Activated CD4-positive, alpha-beta T cell treated with anti-CD3 and anti-CD28 coated beads for 36 hours (primary cell): ENCODE measurements around the gene SECISBP2. TPM values are rescaled to one million over a fixed set of nuclear protein-coding genes. Genes with fewer than 3 reads are reported as not detected.

Source experiments
- ATAC-seq: fragments of 200-7000 bp; cut with Tn5 transposase; one replicate; pipeline ENCODE4 v1.10.0; 2021; ENCODE audit warnings: mild to moderate bottlenecking, moderate library complexity
- CTCF ChIA-PET: fragments of 350-600 bp; sonication (Branson Sonifier 250); formaldehyde crosslinking; loops from one replicate; lab custom pipeline; 2021; ENCODE audit warnings: antibody characterized with exemption; lab: Charles Lee
- POLR2A ChIA-PET: fragments of 350-600 bp; sonication (Branson Sonifier 250); formaldehyde crosslinking; loops from one replicate; lab custom pipeline; 2021; ENCODE audit warnings: antibody characterized with exemption, inconsistent platforms; lab: Charles Lee
- DNase-seq: peaks from one replicate; pipeline ENCODE4 v3.0.0-alpha.2; 2020
- H3K27ac Mint-ChIP-seq: one replicate; pipeline ENCODE4 v1.8.0; 2021; ENCODE audit warnings: mixed read lengths
- H3K27me3 Mint-ChIP-seq: one replicate; pipeline ENCODE4 v1.8.0; 2021; ENCODE audit warnings: mixed read lengths
- H3K36me3 Mint-ChIP-seq: one replicate; pipeline ENCODE4 v1.8.0; 2021; ENCODE audit warnings: low read depth, mixed read lengths
- H3K4me1 Mint-ChIP-seq: one replicate; pipeline ENCODE4 v1.8.0; 2021; ENCODE audit warnings: mixed read lengths
- H3K4me3 Mint-ChIP-seq: one replicate; pipeline ENCODE4 v1.8.0; 2021; ENCODE audit warnings: mild to moderate bottlenecking, moderate library complexity, mixed read lengths
- H3K9me3 Mint-ChIP-seq: one replicate; pipeline ENCODE4 v1.8.0; 2021; ENCODE audit warnings: low read depth, mixed read lengths
- intact Hi-C, 2 experiments: fragments of 100-400 bp; cut with DNase I in 1 of 2; cut with micrococcal nuclease in 1 of 2; formaldehyde crosslinking; loops; one replicate each; pipeline versions ENCODE4 v1.14.2 to v1.15.1; 2022 to 2024; cut with DNase I, micrococcal nuclease
- total RNA-seq, 2 experiments: library from RNA; stranded (reverse); gene quantifications; one replicate each; pipeline ENCODE4 v1.2.3, GENCODE V29; 2021

Gene SECISBP2
- total RNA-seq, 2 experiments from 2014 or later, result 38.6 to 49.9 TPM

- ChIA-PET POLR2A (no interaction called here), CTCF (interaction anchor here (0.6 to 1.6 kb wide), 3 partner anchors 15 to 165 kb away, joined by 4 to 5 read pairs (median 5); no protein-coding TSS in a partner anchor)
- H3K4me1 Mint-ChIP-seq, result peaks cover 51% of the 10 kb centered on the region
- H3K27ac Mint-ChIP-seq, result peak overlapping the region; percentile 51
- no peaks in the 10 kb centered on the region for H3K9me3 Mint-ChIP-seq
- H3K36me3 Mint-ChIP-seq, result peaks cover 81% of the 10 kb centered on the region
- ATAC-seq (no peak), DNase-seq (no peak)
- H3K4me3 Mint-ChIP-seq, result no peak overlapping the region
- intact Hi-C loops, result no loop called here
- H3K27me3 Mint-ChIP-seq, result no peaks in the 10 kb centered on the region
Measured at GRCh38 chr9:89383721-89384300, 65.5 kb downstream of the SECISBP2 start.

- Mint-ChIP-seq H3K4me1 (peaks cover 46% of the 10 kb centered on the region), H3K36me3 (peaks cover 83% of the 10 kb centered on the region), H3K4me3 (no peak overlapping the region), H3K27ac (peak overlapping the region; percentile 60), H3K27me3 (no peaks in the 10 kb centered on the region), H3K9me3 (no peaks in the 10 kb centered on the region)
- ChIA-PET POLR2A (interaction anchor here (0.6 kb wide), 1 partner anchor 46 kb away, joined by 3 read pairs; no protein-coding TSS in a partner anchor), CTCF (interaction anchor here (1.6 kb wide), 1 partner anchor 164 kb away, joined by 4 read pairs; no protein-coding TSS in a partner anchor)
- ATAC-seq (no peak), DNase-seq (no peak)
- intact Hi-C loops, result no loop called here
Measured at GRCh38 chr9:89384783-89385182, 66.5 kb downstream of the SECISBP2 start.

- intact Hi-C loops, result no loop called here
- Mint-ChIP-seq H3K27ac (peak overlapping the region; percentile 58), H3K27me3 (no peaks in the 10 kb centered on the region), H3K4me3 (no peak overlapping the region), H3K36me3 (peaks cover 83% of the 10 kb centered on the region), H3K4me1 (peaks cover 32% of the 10 kb centered on the region), H3K9me3 (no peaks in the 10 kb centered on the region)
- no peak for DNase-seq
- ChIA-PET CTCF (no interaction called here), POLR2A (interaction anchor here (0.7 kb wide), 1 partner anchor 18 kb away, joined by 3 read pairs; no protein-coding TSS in a partner anchor)
- ATAC-seq, result no peak
Measured at GRCh38 chr9:89386206-89386605, 67.9 kb downstream of the SECISBP2 start.

- POLR2A ChIA-PET, result no interaction called here
- H3K36me3 Mint-ChIP-seq, result peaks cover 81% of the 10 kb centered on the region
- peaks cover 26% of the 10 kb centered on the region for H3K4me1 Mint-ChIP-seq
- no peak overlapping the region for H3K4me3 Mint-ChIP-seq
- no peaks in the 10 kb centered on the region for H3K27me3 Mint-ChIP-seq
- no peaks in the 10 kb centered on the region for H3K9me3 Mint-ChIP-seq
- H3K27ac Mint-ChIP-seq, result peak overlapping the region; percentile 3
- ATAC-seq (no peak), DNase-seq (no peak)
- intact Hi-C loops, result no loop called here
- CTCF ChIA-PET, result no interaction called here
Measured at GRCh38 chr9:89386797-89387196, 68.5 kb downstream of the SECISBP2 start.

- no peaks in the 10 kb centered on the region for H3K27me3 Mint-ChIP-seq
- CTCF ChIA-PET, result interaction anchor here (0.7 to 1.0 kb wide), 2 partner anchors 61 to 162 kb away, joined by 3 to 4 read pairs; no protein-coding TSS in a partner anchor
- no peak overlapping the region for H3K4me3 Mint-ChIP-seq
- intact Hi-C loops, result no loop called here
- POLR2A ChIA-PET, result no interaction called here
- H3K4me1 Mint-ChIP-seq, result peaks cover 21% of the 10 kb centered on the region
- peaks cover 81% of the 10 kb centered on the region for H3K36me3 Mint-ChIP-seq
- peak overlapping the region; percentile 25 for H3K27ac Mint-ChIP-seq
- no peak for DNase-seq
- no peak for ATAC-seq
- no peaks in the 10 kb centered on the region for H3K9me3 Mint-ChIP-seq
Measured at GRCh38 chr9:89387197-89387849, 69.0 kb downstream of the SECISBP2 start.

- ChIA-PET POLR2A (no interaction called here), CTCF (interaction anchor here (0.7 to 1.0 kb wide), 2 partner anchors 62 to 161 kb away, joined by 3 to 4 read pairs; no protein-coding TSS in a partner anchor)
- no peak overlapping the region for H3K4me3 Mint-ChIP-seq
- ATAC-seq, result no peak
- no peak for DNase-seq
- H3K27me3 Mint-ChIP-seq, result no peaks in the 10 kb centered on the region
- H3K36me3 Mint-ChIP-seq, result peaks cover 83% of the 10 kb centered on the region
- no peak overlapping the region for H3K27ac Mint-ChIP-seq
- peaks cover 11% of the 10 kb centered on the region for H3K4me1 Mint-ChIP-seq
- intact Hi-C loops, result no loop called here
- no peaks in the 10 kb centered on the region for H3K9me3 Mint-ChIP-seq
Measured at GRCh38 chr9:89388084-89388867, 70.0 kb downstream of the SECISBP2 start.

- no peak overlapping the region for H3K4me3 Mint-ChIP-seq
- H3K4me1 Mint-ChIP-seq, result peaks cover 8% of the 10 kb centered on the region
- intact Hi-C loops, result no loop called here
- H3K9me3 Mint-ChIP-seq, result no peaks in the 10 kb centered on the region
- peaks cover 85% of the 10 kb centered on the region for H3K36me3 Mint-ChIP-seq
- no peaks in the 10 kb centered on the region for H3K27me3 Mint-ChIP-seq
- ChIA-PET POLR2A (no interaction called here), CTCF (no interaction called here)
- DNase-seq, result no peak
- H3K27ac Mint-ChIP-seq, result no peak overlapping the region
- ATAC-seq, result no peak
Measured at GRCh38 chr9:89388868-89389177, 70.5 kb downstream of the SECISBP2 start.

GRCh38 chr9:89390068-89390555, 71.8 kb downstream of the SECISBP2 start:
- POLR2A ChIA-PET, result no interaction called here
- CTCF ChIA-PET, result no interaction called here
- intact Hi-C loops, result no loop called here
- no peaks in the 10 kb centered on the region for H3K27me3 Mint-ChIP-seq
- DNase-seq, result no peak
- no peak overlapping the region for H3K4me3 Mint-ChIP-seq
- H3K27ac Mint-ChIP-seq, result peak overlapping the region; percentile 24
- H3K4me1 Mint-ChIP-seq, result peaks cover under 1% of the 10 kb centered on the region
- no peak for ATAC-seq
- peaks cover 87% of the 10 kb centered on the region for H3K36me3 Mint-ChIP-seq
- no peaks in the 10 kb centered on the region for H3K9me3 Mint-ChIP-seq

GRCh38 chr9:89390578-89391116, 72.3 kb downstream of the SECISBP2 start:
- ATAC-seq, result no peak
- ChIA-PET CTCF (no interaction called here), POLR2A (no interaction called here)
- intact Hi-C loops, result no loop called here
- Mint-ChIP-seq H3K4me1 (no peaks in the 10 kb centered on the region), H3K4me3 (no peak overlapping the region), H3K27ac (peak overlapping the region; percentile 24), H3K9me3 (no peaks in the 10 kb centered on the region), H3K36me3 (peaks cover 86% of the 10 kb centered on the region), H3K27me3 (no peaks in the 10 kb centered on the region)
- no peak for DNase-seq

GRCh38 chr9:89391585-89391984, 73.3 kb downstream of the SECISBP2 start:
- intact Hi-C loops, result no loop called here
- ChIA-PET POLR2A (no interaction called here), CTCF (no interaction called here)
- no peaks in the 10 kb centered on the region for H3K9me3 Mint-ChIP-seq
- DNase-seq (no peak), ATAC-seq (no peak)
- no peaks in the 10 kb centered on the region for H3K27me3 Mint-ChIP-seq
- peaks cover 85% of the 10 kb centered on the region for H3K36me3 Mint-ChIP-seq
- H3K27ac Mint-ChIP-seq, result no peak overlapping the region
- H3K4me3 Mint-ChIP-seq, result no peak overlapping the region
- H3K4me1 Mint-ChIP-seq, result no peaks in the 10 kb centered on the region

- ATAC-seq (no peak), DNase-seq (no peak)
- Mint-ChIP-seq H3K27ac (peak overlapping the region; percentile 20), H3K4me3 (no peak overlapping the region), H3K4me1 (no peaks in the 10 kb centered on the region), H3K9me3 (no peaks in the 10 kb centered on the region), H3K27me3 (no peaks in the 10 kb centered on the region), H3K36me3 (peaks cover 80% of the 10 kb centered on the region)
- ChIA-PET POLR2A (no interaction called here), CTCF (no interaction called here)
- intact Hi-C loops, result no loop called here
Measured at GRCh38 chr9:89394412-89394811, 76.1 kb downstream of the SECISBP2 start.
